ENCODE measurements around the gene SLC5A11. TPM values are rescaled to one million over a fixed set of nuclear protein-coding genes. Genes with fewer than 3 reads are reported as not detected.

The SLC5A11 gene
- total and polyA plus RNA-seq, 2 of the 13 experiments (the other 11 are each of a cell fraction or from before 2014, with no cell fraction given) = 1.2 to 3.3 TPM

DNA sequence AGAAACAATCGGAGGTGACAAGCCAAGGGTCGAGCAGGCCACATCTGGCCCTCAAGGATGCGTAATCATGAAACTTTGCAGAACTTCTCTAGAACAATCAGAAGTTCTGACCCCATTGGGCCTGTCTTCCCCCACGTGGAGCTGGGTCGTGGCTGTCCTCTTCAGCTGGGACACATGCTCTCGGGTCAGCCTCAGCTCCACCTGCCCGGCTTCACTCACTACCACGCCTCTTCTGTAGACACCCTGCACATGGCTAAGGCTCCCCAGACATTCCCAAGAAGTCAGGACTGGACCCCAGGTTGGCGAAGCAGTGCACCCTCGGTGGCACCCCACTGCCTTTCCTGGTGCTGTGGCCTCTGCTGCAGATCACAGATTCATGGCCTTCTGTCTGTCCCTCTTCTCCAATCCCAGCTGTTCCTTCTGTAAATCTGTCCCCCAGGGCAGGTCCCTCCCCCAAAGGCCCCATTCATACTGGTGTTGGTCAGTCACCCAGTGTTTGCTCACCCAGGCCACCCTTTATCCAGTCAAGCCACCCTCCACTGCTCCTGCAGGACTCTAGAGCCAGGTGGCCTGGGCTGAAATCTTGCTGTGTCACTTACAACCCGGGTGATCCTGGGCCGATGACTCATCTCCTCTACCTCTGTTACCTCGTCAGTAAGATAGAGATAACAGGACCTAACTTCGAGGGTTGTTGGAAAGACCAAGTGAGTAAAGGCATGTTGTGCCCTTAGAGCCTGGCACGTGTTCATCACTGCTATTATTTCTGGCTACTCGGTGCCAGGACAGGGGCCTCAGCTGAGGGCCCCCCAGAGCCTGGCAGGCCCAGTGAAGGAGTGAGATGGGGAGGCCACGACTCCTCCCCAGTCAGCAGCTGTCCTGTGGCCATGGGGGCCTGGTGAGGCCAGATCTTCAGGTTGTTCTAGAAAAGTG, 1.4 kb upstream of the SLC5A11 start (continued):
- TF ChIP-seq NFYB (CRISPR knock-in tag; IDR thresholded peaks at IDR 0.05) = no peak
- TF ChIP-seq, protein P1, sequence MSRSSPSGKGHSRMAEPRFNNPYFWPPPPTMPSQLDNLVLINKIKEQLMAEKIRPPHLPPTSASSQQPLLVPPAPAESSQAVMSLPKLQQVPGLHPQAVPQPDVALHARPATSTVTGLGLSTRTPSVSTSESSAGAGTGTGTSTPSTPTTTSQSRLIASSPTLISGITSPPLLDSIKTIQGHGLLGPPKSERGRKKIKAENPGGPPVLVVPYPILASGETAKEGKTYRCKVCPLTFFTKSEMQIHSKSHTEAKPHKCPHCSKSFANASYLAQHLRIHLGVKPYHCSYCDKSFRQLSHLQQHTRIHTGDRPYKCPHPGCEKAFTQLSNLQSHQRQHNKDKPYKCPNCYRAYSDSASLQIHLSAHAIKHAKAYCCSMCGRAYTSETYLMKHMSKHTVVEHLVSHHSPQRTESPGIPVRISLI (CRISPR knock-in tag; IDR thresholded peaks at IDR 0.05; ENCODE audit: borderline replicate concordance) = no peak
- peak; percentile 60; the same call in 1 of the 2 replicates for TF ChIP-seq ZNF878 (CRISPR knock-in tag; IDR thresholded peaks at IDR 0.05)
- TF ChIP-seq ZNF569 (CRISPR knock-in tag; IDR thresholded peaks at IDR 0.05; ENCODE audit: borderline replicate concordance) = no peak
- TF ChIP-seq PLRG1 (conservative IDR thresholded peaks at IDR 0.05) = no peak
- TF ChIP-seq, protein P2, sequence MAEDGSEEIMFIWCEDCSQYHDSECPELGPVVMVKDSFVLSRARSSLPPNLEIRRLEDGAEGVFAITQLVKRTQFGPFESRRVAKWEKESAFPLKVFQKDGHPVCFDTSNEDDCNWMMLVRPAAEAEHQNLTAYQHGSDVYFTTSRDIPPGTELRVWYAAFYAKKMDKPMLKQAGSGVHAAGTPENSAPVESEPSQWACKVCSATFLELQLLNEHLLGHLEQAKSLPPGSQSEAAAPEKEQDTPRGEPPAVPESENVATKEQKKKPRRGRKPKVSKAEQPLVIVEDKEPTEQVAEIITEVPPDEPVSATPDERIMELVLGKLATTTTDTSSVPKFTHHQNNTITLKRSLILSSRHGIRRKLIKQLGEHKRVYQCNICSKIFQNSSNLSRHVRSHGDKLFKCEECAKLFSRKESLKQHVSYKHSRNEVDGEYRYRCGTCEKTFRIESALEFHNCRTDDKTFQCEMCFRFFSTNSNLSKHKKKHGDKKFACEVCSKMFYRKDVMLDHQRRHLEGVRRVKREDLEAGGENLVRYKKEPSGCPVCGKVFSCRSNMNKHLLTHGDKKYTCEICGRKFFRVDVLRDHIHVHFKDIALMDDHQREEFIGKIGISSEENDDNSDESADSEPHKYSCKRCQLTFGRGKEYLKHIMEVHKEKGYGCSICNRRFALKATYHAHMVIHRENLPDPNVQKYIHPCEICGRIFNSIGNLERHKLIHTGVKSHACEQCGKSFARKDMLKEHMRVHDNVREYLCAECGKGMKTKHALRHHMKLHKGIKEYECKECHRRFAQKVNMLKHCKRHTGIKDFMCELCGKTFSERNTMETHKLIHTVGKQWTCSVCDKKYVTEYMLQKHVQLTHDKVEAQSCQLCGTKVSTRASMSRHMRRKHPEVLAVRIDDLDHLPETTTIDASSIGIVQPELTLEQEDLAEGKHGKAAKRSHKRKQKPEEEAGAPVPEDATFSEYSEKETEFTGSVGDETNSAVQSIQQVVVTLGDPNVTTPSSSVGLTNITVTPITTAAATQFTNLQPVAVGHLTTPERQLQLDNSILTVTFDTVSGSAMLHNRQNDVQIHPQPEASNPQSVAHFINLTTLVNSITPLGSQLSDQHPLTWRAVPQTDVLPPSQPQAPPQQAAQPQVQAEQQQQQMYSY (CRISPR knock-in tag; IDR thresholded peaks at IDR 0.05) = no peak
- no peak for TF ChIP-seq ZFP90 (CRISPR knock-in tag; IDR thresholded peaks at IDR 0.05; ENCODE audit: borderline replicate concordance)
- TF ChIP-seq ZSCAN21 (CRISPR knock-in tag; IDR thresholded peaks at IDR 0.05; ENCODE audit: borderline replicate concordance) = no peak
- no peak for TF ChIP-seq SPEN (CRISPR knock-in tag; IDR thresholded peaks at IDR 0.05; ENCODE audit: low read depth)
- TF ChIP-seq ZNF225 (CRISPR knock-in tag; IDR thresholded peaks at IDR 0.05) = no peak
- no peak for TF ChIP-seq ZNF75D (CRISPR knock-in tag; IDR thresholded peaks at IDR 0.05; ENCODE audit: borderline replicate concordance)
- TF ChIP-seq NFRKB (IDR thresholded peaks at IDR 0.05) = no peak
- no peak for TF ChIP-seq TARDBP (CRISPR knock-in tag; IDR thresholded peaks at IDR 0.05)
- no peak for TF ChIP-seq MTF2 (CRISPR knock-in tag; IDR thresholded peaks at IDR 0.05; ENCODE audit: borderline replicate concordance)
- no peak for TF ChIP-seq MATR3 (CRISPR knock-in tag; IDR thresholded peaks at IDR 0.05)
- no peak for TF ChIP-seq AKAP8 (CRISPR knock-in tag; IDR thresholded peaks at IDR 0.05)
- peak; percentile 38; the same call in 1 of the 2 replicates for TF ChIP-seq MED1 (CRISPR knock-in tag; IDR thresholded peaks at IDR 0.05)
- TF ChIP-seq ZNF780A (CRISPR knock-in tag; IDR thresholded peaks at IDR 0.05) = no peak
- TF ChIP-seq, protein P3, sequence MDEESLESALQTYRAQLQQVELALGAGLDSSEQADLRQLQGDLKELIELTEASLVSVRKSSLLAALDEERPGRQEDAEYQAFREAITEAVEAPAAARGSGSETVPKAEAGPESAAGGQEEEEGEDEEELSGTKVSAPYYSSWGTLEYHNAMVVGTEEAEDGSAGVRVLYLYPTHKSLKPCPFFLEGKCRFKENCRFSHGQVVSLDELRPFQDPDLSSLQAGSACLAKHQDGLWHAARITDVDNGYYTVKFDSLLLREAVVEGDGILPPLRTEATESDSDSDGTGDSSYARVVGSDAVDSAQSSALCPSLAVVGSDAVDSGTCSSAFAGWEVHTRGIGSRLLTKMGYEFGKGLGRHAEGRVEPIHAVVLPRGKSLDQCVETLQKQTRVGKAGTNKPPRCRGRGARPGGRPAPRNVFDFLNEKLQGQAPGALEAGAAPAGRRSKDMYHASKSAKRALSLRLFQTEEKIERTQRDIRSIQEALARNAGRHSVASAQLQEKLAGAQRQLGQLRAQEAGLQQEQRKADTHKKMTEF (CRISPR knock-in tag; IDR thresholded peaks at IDR 0.05) = peak; percentile 52; the same call in 1 of the 2 replicates
- peak; percentile 73 for TF ChIP-seq CREB1 (IDR thresholded peaks at IDR 0.05)
- TF ChIP-seq CREB1 (CRISPR knock-in tag; IDR thresholded peaks at IDR 0.05) = peak; percentile 23; the same call in 1 of the 2 replicates

Measured in HepG2 (cell line).